ENCODE results near the gene DMD.

The DMD gene

DNA sequence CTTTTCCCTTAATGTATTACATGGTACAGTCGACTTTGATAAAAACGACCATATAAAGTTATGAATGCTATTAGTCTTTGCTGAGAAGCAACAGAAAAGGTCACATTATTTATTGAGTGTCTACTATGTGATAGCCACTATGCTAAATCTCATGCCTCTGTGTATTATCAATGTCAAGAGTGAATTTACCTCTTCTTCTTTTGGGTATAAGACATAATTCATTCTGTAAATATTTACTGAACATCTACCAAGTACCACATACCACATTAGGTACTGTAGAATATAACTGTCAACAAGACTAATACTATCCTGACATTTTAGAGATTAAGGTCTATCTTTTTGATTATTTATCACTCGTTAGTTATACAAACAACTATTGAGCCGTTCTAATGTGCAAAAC is 1870.8 kb downstream of the DMD start:
- no peak for DNase-seq
- Histone ChIP-seq H3K36me3 (ENCODE audit: control insufficient read depth, insufficient read depth, low read length) (no peaks in the 10 kb centered on the region), H3K27ac (ENCODE audit: insufficient read depth, low read length, poor library complexity, severe bottlenecking) (no peak overlapping the region), H3K4me1 (ENCODE audit: control insufficient read depth, insufficient read depth, low read length, poor library complexity, severe bottlenecking) (no peaks in the 10 kb centered on the region), H3K9me3 (ENCODE audit: control insufficient read depth, low read length) (no peaks in the 10 kb centered on the region), H3K27me3 (replicated peaks; ENCODE audit: control insufficient read depth, insufficient read depth, low read length, poor library complexity, severe bottlenecking) (no peaks in the 10 kb centered on the region), H3K4me3 (ENCODE audit: insufficient read depth, low read depth, low read length, poor library complexity, severe bottlenecking) (no peak overlapping the region)

DNA sequence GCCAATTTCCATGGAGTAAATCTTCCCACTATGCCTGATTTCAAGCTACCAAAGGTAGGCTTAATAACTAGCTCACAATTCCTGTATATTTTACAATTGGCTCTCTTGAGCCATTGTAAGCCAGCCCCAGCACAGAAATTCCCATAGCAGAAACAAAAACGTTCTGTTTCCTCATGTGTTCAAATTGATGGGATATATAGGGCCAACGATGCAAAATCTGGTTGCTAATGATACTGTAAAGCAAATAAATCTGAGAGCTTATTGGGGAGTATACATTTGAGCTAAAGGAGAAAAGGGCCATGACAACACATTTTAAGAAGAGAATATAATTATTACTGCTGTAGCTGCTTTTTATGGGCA is 1872.4 kb downstream of the DMD start:
- H3K27me3 ChIP-seq (replicated peaks; ENCODE audit: control insufficient read depth, insufficient read depth, low read length, poor library complexity, severe bottlenecking), result no peaks in the 10 kb centered on the region
- H3K36me3 ChIP-seq (ENCODE audit: control insufficient read depth, insufficient read depth, low read length), result no peaks in the 10 kb centered on the region
- no peaks in the 10 kb centered on the region for H3K4me1 ChIP-seq (ENCODE audit: control insufficient read depth, insufficient read depth, low read length, poor library complexity, severe bottlenecking)
- H3K9me3 ChIP-seq (ENCODE audit: control insufficient read depth, low read length), result no peaks in the 10 kb centered on the region
- H3K27ac ChIP-seq (ENCODE audit: insufficient read depth, low read length, poor library complexity, severe bottlenecking), result no peak overlapping the region
- no peak overlapping the region for H3K4me3 ChIP-seq (ENCODE audit: insufficient read depth, low read depth, low read length, poor library complexity, severe bottlenecking)
- DNase-seq, result no peak

GRCh38 chrX:31337332-31337731 is 1874.0 kb downstream of the DMD start:
- no peak overlapping the region for H3K4me3 ChIP-seq (ENCODE audit: insufficient read depth, low read depth, low read length, poor library complexity, severe bottlenecking)
- no peaks in the 10 kb centered on the region for H3K9me3 ChIP-seq (ENCODE audit: control insufficient read depth, low read length)
- H3K27ac ChIP-seq (ENCODE audit: insufficient read depth, low read length, poor library complexity, severe bottlenecking), result no peak overlapping the region
- H3K36me3 ChIP-seq (ENCODE audit: control insufficient read depth, insufficient read depth, low read length), result no peaks in the 10 kb centered on the region
- no peaks in the 10 kb centered on the region for H3K4me1 ChIP-seq (ENCODE audit: control insufficient read depth, insufficient read depth, low read length, poor library complexity, severe bottlenecking)
- no peaks in the 10 kb centered on the region for H3K27me3 ChIP-seq (replicated peaks; ENCODE audit: control insufficient read depth, insufficient read depth, low read length, poor library complexity, severe bottlenecking)
- no peak for DNase-seq

- H3K4me3 ChIP-seq (ENCODE audit: insufficient read depth, low read depth, low read length, poor library complexity, severe bottlenecking), result no peak overlapping the region
- H3K27me3 ChIP-seq (replicated peaks; ENCODE audit: control insufficient read depth, insufficient read depth, low read length, poor library complexity, severe bottlenecking), result no peaks in the 10 kb centered on the region
- no peaks in the 10 kb centered on the region for H3K4me1 ChIP-seq (ENCODE audit: control insufficient read depth, insufficient read depth, low read length, poor library complexity, severe bottlenecking)
- no peak for DNase-seq
- H3K27ac ChIP-seq (ENCODE audit: insufficient read depth, low read length, poor library complexity, severe bottlenecking), result no peak overlapping the region
- H3K9me3 ChIP-seq (ENCODE audit: control insufficient read depth, low read length), result no peaks in the 10 kb centered on the region
- no peaks in the 10 kb centered on the region for H3K36me3 ChIP-seq (ENCODE audit: control insufficient read depth, insufficient read depth, low read length)
These were observed 1874.9 kb downstream of the DMD start for GRCh38 chrX:31336419-31336818.

GRCh38 chrX:31334997-31335396 is 1876.4 kb downstream of the DMD start:
- H3K36me3 ChIP-seq (ENCODE audit: control insufficient read depth, insufficient read depth, low read length), result no peaks in the 10 kb centered on the region
- no peak overlapping the region for H3K27ac ChIP-seq (ENCODE audit: insufficient read depth, low read length, poor library complexity, severe bottlenecking)
- no peaks in the 10 kb centered on the region for H3K4me1 ChIP-seq (ENCODE audit: control insufficient read depth, insufficient read depth, low read length, poor library complexity, severe bottlenecking)
- DNase-seq, result no peak
- no peaks in the 10 kb centered on the region for H3K27me3 ChIP-seq (replicated peaks; ENCODE audit: control insufficient read depth, insufficient read depth, low read length, poor library complexity, severe bottlenecking)
- no peaks in the 10 kb centered on the region for H3K9me3 ChIP-seq (ENCODE audit: control insufficient read depth, low read length)
- H3K4me3 ChIP-seq (ENCODE audit: insufficient read depth, low read depth, low read length, poor library complexity, severe bottlenecking), result no peak overlapping the region

DNA sequence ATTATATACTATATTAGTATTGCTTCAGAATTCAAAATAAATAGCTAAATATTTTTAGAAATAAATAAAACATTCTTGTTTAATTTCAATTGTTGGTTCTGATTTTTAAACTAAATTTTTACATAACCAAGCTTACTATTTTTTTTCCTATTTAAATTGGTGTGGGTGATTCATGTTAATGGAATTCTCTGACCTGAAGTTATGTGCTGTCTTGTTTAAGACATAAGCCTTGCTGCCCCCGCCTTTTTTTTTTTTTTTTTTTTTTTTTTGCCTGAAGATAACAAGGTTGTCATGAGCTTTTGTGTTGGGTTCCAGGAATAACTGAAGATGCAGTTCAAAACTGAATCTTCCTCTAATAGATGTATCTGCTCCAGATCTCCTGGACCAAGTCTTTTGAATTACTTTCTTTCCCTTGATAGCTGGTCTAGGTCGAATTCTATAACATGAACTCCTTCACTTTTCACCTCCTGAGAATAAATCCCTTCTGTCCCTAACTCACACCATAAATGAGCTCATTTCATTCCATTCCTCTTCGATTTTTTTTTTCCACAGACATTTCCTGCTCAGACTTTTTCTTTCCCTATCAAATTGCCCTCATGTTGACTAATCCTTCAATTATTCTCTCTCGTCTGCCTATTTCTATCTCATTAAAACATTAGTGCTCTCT is 1878.1 kb downstream of the DMD start:
- Histone ChIP-seq H3K4me3 (ENCODE audit: insufficient read depth, low read depth, low read length, poor library complexity, severe bottlenecking) (no peak overlapping the region), H3K27ac (ENCODE audit: insufficient read depth, low read length, poor library complexity, severe bottlenecking) (no peak overlapping the region), H3K4me1 (ENCODE audit: control insufficient read depth, insufficient read depth, low read length, poor library complexity, severe bottlenecking) (no peaks in the 10 kb centered on the region), H3K36me3 (ENCODE audit: control insufficient read depth, insufficient read depth, low read length) (no peaks in the 10 kb centered on the region), H3K27me3 (replicated peaks; ENCODE audit: control insufficient read depth, insufficient read depth, low read length, poor library complexity, severe bottlenecking) (no peaks in the 10 kb centered on the region), H3K9me3 (ENCODE audit: control insufficient read depth, low read length) (no peaks in the 10 kb centered on the region)
- DNase-seq, result no peak

GRCh38 chrX:31331928-31332327 is 1879.4 kb downstream of the DMD start:
- Histone ChIP-seq H3K27me3 (replicated peaks; ENCODE audit: control insufficient read depth, insufficient read depth, low read length, poor library complexity, severe bottlenecking) (no peaks in the 10 kb centered on the region), H3K27ac (ENCODE audit: insufficient read depth, low read length, poor library complexity, severe bottlenecking) (no peak overlapping the region), H3K4me3 (ENCODE audit: insufficient read depth, low read depth, low read length, poor library complexity, severe bottlenecking) (no peak overlapping the region), H3K4me1 (ENCODE audit: control insufficient read depth, insufficient read depth, low read length, poor library complexity, severe bottlenecking) (no peaks in the 10 kb centered on the region), H3K9me3 (ENCODE audit: control insufficient read depth, low read length) (no peaks in the 10 kb centered on the region), H3K36me3 (ENCODE audit: control insufficient read depth, insufficient read depth, low read length) (no peaks in the 10 kb centered on the region)
- DNase-seq, result no peak

DNA sequence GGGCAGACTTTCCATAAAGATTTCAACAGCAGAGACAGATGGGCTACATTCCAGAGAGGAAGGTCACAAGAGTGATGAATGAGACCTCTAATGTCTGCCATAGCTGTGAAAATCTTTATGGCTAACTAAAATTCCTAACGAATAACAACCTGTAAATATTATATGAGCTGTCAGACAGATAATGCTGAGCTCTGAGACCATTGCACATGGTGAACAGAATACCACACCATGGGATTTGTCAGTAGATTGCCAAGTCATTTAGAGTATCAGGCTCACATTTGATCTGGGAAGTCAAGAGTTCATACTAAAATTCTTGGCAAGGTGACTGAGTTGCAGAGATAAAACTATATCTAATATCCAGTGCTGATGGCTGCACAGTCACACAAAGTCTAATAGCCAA is 1880.3 kb downstream of the DMD start:
- H3K4me1 ChIP-seq (ENCODE audit: control insufficient read depth, insufficient read depth, low read length, poor library complexity, severe bottlenecking), result no peaks in the 10 kb centered on the region
- no peaks in the 10 kb centered on the region for H3K27me3 ChIP-seq (replicated peaks; ENCODE audit: control insufficient read depth, insufficient read depth, low read length, poor library complexity, severe bottlenecking)
- H3K9me3 ChIP-seq (ENCODE audit: control insufficient read depth, low read length), result no peaks in the 10 kb centered on the region
- no peak overlapping the region for H3K4me3 ChIP-seq (ENCODE audit: insufficient read depth, low read depth, low read length, poor library complexity, severe bottlenecking)
- no peak overlapping the region for H3K27ac ChIP-seq (ENCODE audit: insufficient read depth, low read length, poor library complexity, severe bottlenecking)
- no peak for DNase-seq
- H3K36me3 ChIP-seq (ENCODE audit: control insufficient read depth, insufficient read depth, low read length), result no peaks in the 10 kb centered on the region

DNA sequence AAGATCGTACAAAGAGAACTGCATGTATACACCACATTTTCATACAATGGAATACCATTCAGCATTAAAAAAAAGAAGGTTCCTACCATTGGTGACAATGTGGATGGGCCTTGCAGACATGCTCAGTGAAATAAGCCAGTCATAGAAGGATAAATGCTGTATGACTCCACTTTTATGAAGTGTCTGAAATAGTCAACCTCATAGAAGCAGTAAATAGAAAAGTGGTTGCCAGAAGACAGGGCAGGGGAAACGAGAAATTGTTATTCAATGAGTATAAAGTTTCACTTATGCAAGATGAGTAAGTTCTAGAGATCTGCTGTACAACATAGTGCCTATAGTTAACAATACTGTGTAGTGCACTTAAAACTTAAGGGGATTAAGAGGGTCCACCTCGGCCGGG is 1882.1 kb downstream of the DMD start:
- Histone ChIP-seq H3K4me3 (ENCODE audit: insufficient read depth, low read depth, low read length, poor library complexity, severe bottlenecking) (no peak overlapping the region), H3K36me3 (ENCODE audit: control insufficient read depth, insufficient read depth, low read length) (no peaks in the 10 kb centered on the region), H3K9me3 (ENCODE audit: control insufficient read depth, low read length) (no peaks in the 10 kb centered on the region), H3K4me1 (ENCODE audit: control insufficient read depth, insufficient read depth, low read length, poor library complexity, severe bottlenecking) (no peaks in the 10 kb centered on the region), H3K27me3 (replicated peaks; ENCODE audit: control insufficient read depth, insufficient read depth, low read length, poor library complexity, severe bottlenecking) (no peaks in the 10 kb centered on the region), H3K27ac (ENCODE audit: insufficient read depth, low read length, poor library complexity, severe bottlenecking) (no peak overlapping the region)
- no peak for DNase-seq

GRCh38 chrX:31323658-31324057 is 1887.7 kb downstream of the DMD start:
- H3K27ac ChIP-seq (ENCODE audit: insufficient read depth, low read length, poor library complexity, severe bottlenecking), result no peak overlapping the region
- no peaks in the 10 kb centered on the region for H3K4me1 ChIP-seq (ENCODE audit: control insufficient read depth, insufficient read depth, low read length, poor library complexity, severe bottlenecking)
- no peaks in the 10 kb centered on the region for H3K9me3 ChIP-seq (ENCODE audit: control insufficient read depth, low read length)
- no peak for DNase-seq
- H3K4me3 ChIP-seq (ENCODE audit: insufficient read depth, low read depth, low read length, poor library complexity, severe bottlenecking), result no peak overlapping the region
- H3K36me3 ChIP-seq (ENCODE audit: control insufficient read depth, insufficient read depth, low read length), result no peaks in the 10 kb centered on the region
- H3K27me3 ChIP-seq (replicated peaks; ENCODE audit: control insufficient read depth, insufficient read depth, low read length, poor library complexity, severe bottlenecking), result no peaks in the 10 kb centered on the region
